ENCODE measurements around the gene NLGN3.

NLGN3 gene

GRCh38 chrX:71107762-71108360, 36.8 kb upstream of the NLGN3 start:
- no peak for TF ChIP-seq CTCF (conservative IDR thresholded peaks at IDR 0.05)
- H3K27ac ChIP-seq, result no peak overlapping the region

GRCh38 chrX:71109051-71109450, 35.6 kb upstream of the NLGN3 start:
- TF ChIP-seq CTCF (conservative IDR thresholded peaks at IDR 0.05), result no peak
- H3K27ac ChIP-seq, result no peak overlapping the region

- no peak within 1 kb of the TSS for H3K27ac ChIP-seq
- no peak for TF ChIP-seq CTCF (conservative IDR thresholded peaks at IDR 0.05)
Measured at GRCh38 chrX:71111141-71111843, 33.3 kb upstream of the NLGN3 start, which contains the start of gene IL2RG. Gene IL2RG (minus strand): TSS chrX:71111577. CDS start chrX:71111539, 38 bp downstream.

GRCh38 chrX:71111921-71112431, 32.7 kb upstream of the NLGN3 start:
- TF ChIP-seq CTCF (conservative IDR thresholded peaks at IDR 0.05), result no peak
- no peak overlapping the region for H3K27ac ChIP-seq

- peak overlapping the region; percentile 80 for H3K27ac ChIP-seq
- no peak for TF ChIP-seq CTCF (conservative IDR thresholded peaks at IDR 0.05)
Measured at GRCh38 chrX:71117358-71117757, 27.3 kb upstream of the NLGN3 start.

- TF ChIP-seq CTCF (conservative IDR thresholded peaks at IDR 0.05), result no peak
- H3K27ac ChIP-seq, result peak within 1 kb of the TSS; percentile 80
Measured at GRCh38 chrX:71118032-71118984, 26.3 kb upstream of the NLGN3 start, which contains the start of gene MED12. Gene MED12 (plus strand): TSS chrX:71118596. CDS start chrX:71118755, 159 bp downstream.

All from VCaP (cell line).